Effector memory CD8-positive, alpha-beta T cell (primary cell): ENCODE measurements around the gene ZNF74.
"Not testable (repeated sequence)": the region's sequence is repeated elsewhere in the genome, so short reads cannot be mapped to it uniquely, and the experiment has no call there.

Experiments used
- ATAC-seq: fragments of 150-1000 bp; cut with Tn5 transposase; replicated peaks from 2 replicates; pipeline ENCODE4 v1.10.0; 2021; ENCODE audit warnings: mild to moderate bottlenecking, moderate library complexity
- DNase-seq, 3 experiments: peaks; one replicate each; pipeline ENCODE4 v3.0.0; 2021
- H3K27ac Mint-ChIP-seq, 2 donors: one replicate each; pipeline ENCODE4 v1.8.0; 2022; ENCODE audit warnings: mild to moderate bottlenecking in 2 of 2, mixed read lengths in 2 of 2, moderate library complexity in 2 of 2
- H3K27me3 Mint-ChIP-seq, 2 donors: one replicate each; pipeline ENCODE4 v1.8.0; 2022; ENCODE audit warnings: mixed read lengths in 2 of 2
- H3K36me3 Mint-ChIP-seq: one replicate; pipeline ENCODE4 v1.8.0; 2022; ENCODE audit warnings: mild to moderate bottlenecking, moderate library complexity, mixed read lengths; ENCODE audit not compliant: insufficient read depth
- H3K4me1 Mint-ChIP-seq, 2 donors: one replicate each; pipeline ENCODE4 v1.8.0; 2022; ENCODE audit warnings: low read depth in 2 of 2, mixed read lengths in 2 of 2
- H3K4me3 Mint-ChIP-seq, 2 donors: one replicate each; pipeline ENCODE4 v1.8.0; 2022; ENCODE audit warnings: mild to moderate bottlenecking in 2 of 2, mixed read lengths in 2 of 2, moderate library complexity in 2 of 2
- H3K9me3 Mint-ChIP-seq, 2 donors: one replicate each; pipeline ENCODE4 v1.8.0; 2022; ENCODE audit warnings: mixed read lengths in 2 of 2

ZNF74 gene

DNA sequence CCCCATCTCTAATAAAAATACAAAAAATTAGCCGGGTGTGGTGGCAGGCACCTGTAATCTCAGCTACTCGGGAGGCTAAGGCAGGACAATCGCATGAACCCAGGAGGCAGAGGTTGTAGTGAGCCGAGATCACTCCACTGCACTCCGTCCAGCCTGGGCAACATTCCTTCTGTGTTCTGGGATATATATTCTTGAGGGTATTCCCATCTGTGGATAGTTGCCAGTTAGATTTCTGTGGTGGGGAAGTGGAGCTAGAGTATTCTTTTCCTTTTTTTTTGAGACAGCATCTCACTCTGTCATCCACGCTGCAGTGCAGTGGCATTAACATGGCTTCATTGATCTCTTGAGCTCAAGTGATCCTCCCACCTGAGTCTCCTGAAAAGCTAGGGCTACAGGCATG is 9.1 kb upstream of the ZNF74 start:
- ATAC-seq = no peak
- no peaks in the 10 kb centered on the region for H3K36me3 Mint-ChIP-seq
- no peak overlapping the region for H3K4me3 Mint-ChIP-seq
- no peaks in the 10 kb centered on the region for H3K4me1 Mint-ChIP-seq
- H3K9me3 Mint-ChIP-seq = no peaks in the 10 kb centered on the region
- no peak overlapping the region for H3K27ac Mint-ChIP-seq
- peaks cover 0 to 22% of the 10 kb centered on the region in 2 donors for H3K27me3 Mint-ChIP-seq
- DNase-seq = no peak

DNA sequence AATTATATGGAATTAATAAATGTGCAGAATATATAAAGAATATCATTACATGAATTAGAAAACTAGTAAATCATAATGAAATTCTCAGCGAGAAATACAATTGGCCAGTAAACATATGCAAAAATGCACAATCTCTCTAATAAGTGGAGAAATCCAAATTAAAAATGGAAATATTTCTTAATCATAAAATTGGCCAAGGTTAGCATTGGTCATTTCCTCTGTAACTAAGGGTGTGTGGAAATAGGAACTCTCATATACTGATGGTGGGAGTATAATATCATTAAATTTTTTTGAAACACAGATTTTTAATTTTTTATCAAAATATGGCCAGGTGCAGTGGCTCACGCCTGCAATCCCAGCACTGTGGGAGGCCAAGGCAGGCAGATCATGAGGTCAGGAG is 7.6 kb upstream of the ZNF74 start:
- Mint-ChIP-seq H3K4me1 (no peaks in the 10 kb centered on the region), H3K27me3 (peaks cover 0 to 22% of the 10 kb centered on the region in 2 donors), H3K36me3 (no peaks in the 10 kb centered on the region), H3K9me3 (no peaks in the 10 kb centered on the region), H3K4me3 (no peak overlapping the region), H3K27ac (no peak overlapping the region)
- DNase-seq (no peak), ATAC-seq (no peak)

DNA sequence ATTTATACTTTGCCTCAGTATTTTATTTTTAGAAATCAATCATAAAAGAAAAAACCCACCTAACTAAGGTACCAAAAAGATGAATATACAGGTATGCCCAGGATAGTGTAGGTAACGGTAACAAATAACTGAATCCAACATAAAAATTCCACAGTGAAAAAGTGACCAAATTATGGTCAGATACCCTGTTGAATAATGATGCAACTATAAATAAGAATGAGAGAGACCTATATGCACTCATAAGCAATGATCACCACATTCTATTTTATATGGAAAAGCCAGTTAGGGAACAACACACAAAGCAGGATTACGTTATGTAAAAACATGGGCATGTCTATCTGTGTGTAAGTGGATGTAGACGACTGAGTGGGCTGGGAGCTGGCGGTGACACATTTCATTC is 7.0 kb upstream of the ZNF74 start:
- ATAC-seq (no peak), DNase-seq (no peak)
- Mint-ChIP-seq H3K36me3 (no peaks in the 10 kb centered on the region), H3K4me1 (no peaks in the 10 kb centered on the region), H3K27me3 (peaks cover 0 to 22% of the 10 kb centered on the region in 2 donors), H3K4me3 (no peak overlapping the region), H3K27ac (no peak overlapping the region), H3K9me3 (no peaks in the 10 kb centered on the region)

DNA sequence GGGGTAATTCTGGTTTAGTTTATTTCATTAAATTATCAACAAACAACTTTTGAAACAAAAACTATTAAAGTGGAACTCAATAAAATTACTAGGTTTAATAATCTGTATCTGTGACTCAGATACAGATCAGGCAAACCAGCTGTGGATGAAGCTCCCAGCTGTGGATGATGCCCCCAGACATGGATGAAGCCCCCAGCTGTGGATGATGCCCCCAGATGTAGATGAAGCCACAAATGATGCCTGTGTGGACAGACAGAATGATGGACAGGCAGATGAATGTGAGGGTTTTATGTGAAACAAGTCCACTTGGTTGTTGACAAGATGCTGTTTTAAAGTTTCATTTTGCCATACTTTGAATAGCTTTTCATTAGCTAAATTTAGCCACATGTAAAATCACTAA is 5.8 kb upstream of the ZNF74 start:
- H3K27ac Mint-ChIP-seq = no peak overlapping the region
- DNase-seq = no peak
- H3K9me3 Mint-ChIP-seq = no peaks in the 10 kb centered on the region
- H3K4me3 Mint-ChIP-seq = no peak overlapping the region
- H3K4me1 Mint-ChIP-seq = no peaks in the 10 kb centered on the region
- no peaks in the 10 kb centered on the region for H3K36me3 Mint-ChIP-seq
- ATAC-seq = no peak
- peaks cover 0 to 22% of the 10 kb centered on the region in 2 donors for H3K27me3 Mint-ChIP-seq

DNA sequence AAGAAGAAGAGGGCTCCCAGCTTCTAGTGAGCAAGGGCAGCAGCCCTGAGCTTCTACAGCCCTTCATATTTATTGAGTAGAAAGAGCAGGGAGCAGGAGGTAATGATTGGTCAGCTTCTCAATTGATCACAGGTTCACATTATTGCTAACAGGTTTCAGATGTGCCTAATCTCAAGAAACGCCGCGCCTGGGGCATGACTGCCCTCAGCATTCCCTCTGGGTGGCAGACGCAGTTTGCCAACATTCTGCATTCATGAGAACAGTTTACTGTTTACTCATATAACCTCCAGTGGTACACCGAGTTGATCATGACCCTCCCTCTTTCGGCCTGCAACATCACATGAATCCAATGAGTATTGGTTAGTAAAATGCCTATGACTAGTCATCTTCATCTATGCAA is 4.7 kb upstream of the ZNF74 start:
- Mint-ChIP-seq H3K36me3 (no peaks in the 10 kb centered on the region), H3K27me3 (peaks cover 0 to 13% of the 10 kb centered on the region in 2 donors), H3K4me1 (peaks cover 6 to 7% of the 10 kb centered on the region in 2 donors), H3K4me3 (no peak overlapping the region), H3K27ac (no peak overlapping the region), H3K9me3 (no peaks in the 10 kb centered on the region)
- no peak for ATAC-seq
- DNase-seq = no peak

- DNase-seq (no peak), ATAC-seq (no peak)
- H3K9me3 Mint-ChIP-seq = no peaks in the 10 kb centered on the region
- H3K4me1 Mint-ChIP-seq = peaks cover 17 to 18% of the 10 kb centered on the region in 2 donors
- H3K27me3 Mint-ChIP-seq = peaks cover 0 to 9% of the 10 kb centered on the region in 2 donors
- no peaks in the 10 kb centered on the region for H3K36me3 Mint-ChIP-seq
- no peak overlapping the region for H3K4me3 Mint-ChIP-seq
- H3K27ac Mint-ChIP-seq = no peak overlapping the region
Measured at GRCh38 chr22:20390394-20390907, 3.5 kb upstream of the ZNF74 start.

- H3K27me3 Mint-ChIP-seq = peaks cover 0 to 9% of the 10 kb centered on the region in 2 donors
- DNase-seq = no peak
- peaks cover 23 to 24% of the 10 kb centered on the region in 2 donors for H3K4me1 Mint-ChIP-seq
- no peak overlapping the region for H3K4me3 Mint-ChIP-seq
- H3K9me3 Mint-ChIP-seq = no peaks in the 10 kb centered on the region
- no peak for ATAC-seq
- H3K36me3 Mint-ChIP-seq = no peaks in the 10 kb centered on the region
- peak overlapping the region in 1 of 2 donors; percentile 10 for H3K27ac Mint-ChIP-seq
Measured at GRCh38 chr22:20391222-20391621, 2.7 kb upstream of the ZNF74 start.

GRCh38 chr22:20392365-20392881 is 1.5 kb upstream of the ZNF74 start:
- ATAC-seq, H3K27ac Mint-ChIP-seq, H3K9me3 Mint-ChIP-seq, H3K36me3 Mint-ChIP-seq, H3K27me3 Mint-ChIP-seq, DNase-seq: not testable (repeated sequence)
- Mint-ChIP-seq H3K4me3 (peak overlapping the region in 1 of 2 donors; percentile 38), H3K4me1 (peaks cover 31 to 35% of the 10 kb centered on the region in 2 donors)

GRCh38 chr22:20392983-20393704 is 807 bp upstream of the ZNF74 start:
- H3K9me3 Mint-ChIP-seq = no peaks in the 10 kb centered on the region
- no peaks in the 10 kb centered on the region for H3K27me3 Mint-ChIP-seq
- no peak for DNase-seq
- H3K36me3 Mint-ChIP-seq = no peaks in the 10 kb centered on the region
- H3K27ac Mint-ChIP-seq = peak overlapping the region; percentile 88 to 95
- ATAC-seq = no peak
- peaks cover 31 to 37% of the 10 kb centered on the region in 2 donors for H3K4me1 Mint-ChIP-seq
- H3K4me3 Mint-ChIP-seq = peak overlapping the region; percentile 83 to 87

- peaks cover 34 to 43% of the 10 kb centered on the region in 2 donors for H3K4me1 Mint-ChIP-seq
- H3K4me3 Mint-ChIP-seq = peak overlapping the region; percentile 83 to 87
- ATAC-seq (no peak), DNase-seq (no peak)
- H3K9me3 Mint-ChIP-seq = no peaks in the 10 kb centered on the region
- no peaks in the 10 kb centered on the region for H3K36me3 Mint-ChIP-seq
- H3K27me3 Mint-ChIP-seq = no peaks in the 10 kb centered on the region
- peak overlapping the region; percentile 88 to 95 for H3K27ac Mint-ChIP-seq
Measured at GRCh38 chr22:20395181-20395906, 1.4 kb downstream of the ZNF74 start.

GRCh38 chr22:20395907-20396287 is 1.9 kb downstream of the ZNF74 start:
- DNase-seq = no peak
- Mint-ChIP-seq H3K36me3 (no peaks in the 10 kb centered on the region), H3K27me3 (no peaks in the 10 kb centered on the region), H3K4me1 (peaks cover 34 to 43% of the 10 kb centered on the region in 2 donors), H3K9me3 (no peaks in the 10 kb centered on the region), H3K4me3 (peak overlapping the region; percentile 83 to 87), H3K27ac (peak overlapping the region in 1 of 2 donors; percentile 88)
- ATAC-seq = no peak

DNA sequence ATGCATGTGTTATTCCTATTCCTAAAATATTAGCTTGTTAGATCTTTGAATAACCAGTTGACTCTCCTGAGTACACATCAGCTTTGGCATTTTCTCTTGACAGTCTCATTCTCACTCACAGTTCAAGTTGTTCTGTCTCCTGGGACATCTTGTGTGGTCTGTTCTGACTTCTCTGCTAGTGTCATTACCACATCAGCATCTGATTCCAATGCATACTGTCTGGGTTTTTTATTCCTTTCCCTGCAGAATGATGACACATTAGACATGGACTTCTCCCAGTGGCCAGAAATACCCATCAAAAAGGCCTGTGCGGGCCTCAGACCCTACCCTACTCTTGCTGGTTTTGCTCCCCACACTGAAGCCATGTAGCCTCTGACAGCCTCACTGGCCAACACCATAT is 2.7 kb downstream of the ZNF74 start:
- Mint-ChIP-seq H3K4me3 (peak overlapping the region in 1 of 2 donors; percentile 10), H3K27me3 (no peaks in the 10 kb centered on the region)

DNA sequence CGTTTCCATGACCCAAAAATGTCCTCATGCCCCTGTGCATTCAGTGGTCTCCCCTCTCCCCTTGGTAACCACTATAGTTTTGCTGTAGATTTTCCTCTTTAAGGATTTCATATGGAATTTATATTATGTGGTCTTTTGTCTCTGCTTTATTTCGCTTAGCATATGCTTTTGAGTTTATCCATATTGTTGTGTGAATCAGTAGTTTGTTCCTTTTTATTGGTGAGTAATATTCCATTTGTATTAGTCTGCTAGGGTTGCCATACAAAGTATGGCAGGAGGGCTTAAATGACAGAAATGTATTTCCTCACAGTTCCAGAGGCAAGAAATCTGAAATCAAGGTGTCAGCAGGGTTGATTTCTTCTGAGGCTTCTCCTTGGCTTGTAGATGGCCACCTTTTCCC is 3.5 kb downstream of the ZNF74 start:
- ATAC-seq = no peak

More for the DNA sequence above, 2.7 kb downstream of the ZNF74 start:
- DNase-seq (no peak), ATAC-seq (no peak)
- peak overlapping the region in 1 of 2 donors; percentile 66 for H3K27ac Mint-ChIP-seq
- H3K4me1 Mint-ChIP-seq = peaks cover 34 to 43% of the 10 kb centered on the region in 2 donors
- no peaks in the 10 kb centered on the region for H3K9me3 Mint-ChIP-seq
- no peaks in the 10 kb centered on the region for H3K36me3 Mint-ChIP-seq

More for the DNA sequence above, 3.5 kb downstream of the ZNF74 start:
- Mint-ChIP-seq H3K4me1 (peaks cover 34 to 43% of the 10 kb centered on the region in 2 donors), H3K4me3 (no peak overlapping the region), H3K27me3 (no peaks in the 10 kb centered on the region), H3K27ac (peak overlapping the region in 1 of 2 donors; percentile 58), H3K9me3 (no peaks in the 10 kb centered on the region), H3K36me3 (no peaks in the 10 kb centered on the region)
- DNase-seq = no peak
